HG03103 (cell line): ENCODE measurements around the gene MYOC.
"Not testable (repeated sequence)": the region's sequence is repeated elsewhere in the genome, so short reads cannot be mapped to it uniquely, and the experiment has no call there.

Experiments used
- ATAC-seq: cut with Tn5 transposase; IDR thresholded peaks from one replicate; pipeline ENCODE4 v1.9.1; 2021; ENCODE audit warnings: low read depth; ENCODE audit not compliant: unreplicated experiment

Gene MYOC

GRCh38 chr1:171652234-171652822 is at the start of gene MYOC:
TSS of gene MYOC (minus strand) at chr1:171652688. CDS start at chr1:171652611, 77 bp downstream.
- no peak for ATAC-seq

- ATAC-seq, result no peak
Measured at GRCh38 chr1:171699531-171699930, 47.0 kb upstream of the MYOC start.

GRCh38 chr1:171695772-171696171 is 43.3 kb upstream of the MYOC start:
- not testable (repeated sequence) for ATAC-seq

GRCh38 chr1:171693541-171693940 is 41.1 kb upstream of the MYOC start:
- not testable (repeated sequence) for ATAC-seq

- no peak for ATAC-seq
Measured at GRCh38 chr1:171683870-171684269, 31.4 kb upstream of the MYOC start.

- no peak for ATAC-seq
Measured at GRCh38 chr1:171680339-171680738, 27.9 kb upstream of the MYOC start.

- no peak for ATAC-seq
Measured at GRCh38 chr1:171676823-171677222, 24.3 kb upstream of the MYOC start.

GRCh38 chr1:171674431-171675405 is 22.2 kb upstream of the MYOC start:
- ATAC-seq, result no peak

- ATAC-seq, result no peak
Measured at GRCh38 chr1:171670739-171671138, 18.3 kb upstream of the MYOC start.

- ATAC-seq, result no peak
Measured at GRCh38 chr1:171668372-171668771, 15.9 kb upstream of the MYOC start.

- no peak for ATAC-seq
Measured at GRCh38 chr1:171666114-171666769, 13.8 kb upstream of the MYOC start.

- no peak for ATAC-seq
Measured at GRCh38 chr1:171664976-171665375, 12.5 kb upstream of the MYOC start.

GRCh38 chr1:171663854-171664575 is 11.5 kb upstream of the MYOC start:
- ATAC-seq, result no peak

GRCh38 chr1:171663036-171663853 is 10.8 kb upstream of the MYOC start:
- no peak for ATAC-seq

GRCh38 chr1:171661076-171661650 is 8.7 kb upstream of the MYOC start:
- ATAC-seq, result no peak

- ATAC-seq, result not testable (repeated sequence)
Measured at GRCh38 chr1:171656206-171656605, 3.7 kb upstream of the MYOC start.

- ATAC-seq, result no peak
Measured at GRCh38 chr1:171655746-171656116, 3.2 kb upstream of the MYOC start.

GRCh38 chr1:171654942-171655745 is 2.7 kb upstream of the MYOC start:
- peak; percentile 87 for ATAC-seq
